ENCODE results near the gene BCO2.
"Not testable (repeated sequence)": the region's sequence is repeated elsewhere in the genome, so short reads cannot be mapped to it uniquely, and the experiment has no call there.

BCO2 gene

GRCh38 chr11:112166562-112166961, 8.8 kb upstream of the BCO2 start:
- no peak for DNase-seq

DNA sequence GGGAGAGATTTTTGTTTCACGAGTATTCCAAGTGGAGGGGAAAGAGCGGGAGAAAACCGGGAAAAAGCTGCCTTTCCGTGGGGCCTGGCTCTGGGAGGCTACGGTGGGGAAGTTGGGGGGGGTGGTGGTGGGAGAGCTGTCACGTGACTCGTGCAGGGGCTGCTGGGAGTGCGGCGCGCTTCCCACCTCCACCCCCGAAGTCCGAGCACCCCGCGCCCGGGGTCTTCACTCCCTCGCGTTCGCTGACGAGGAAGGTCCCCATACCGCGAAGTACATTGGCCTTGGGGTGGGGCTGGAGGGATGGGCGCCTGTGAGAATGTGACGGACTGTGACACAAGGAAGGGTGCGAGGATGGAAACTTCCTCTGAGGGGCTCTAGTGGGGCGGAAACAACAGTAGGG, 8.2 kb upstream of the BCO2 start, which contains the start of gene TEX12:
Gene TEX12, plus strand, starts transcription at position 228 of the 400 bp plus-strand sequence. CDS start 1,897 bp downstream, outside the sequence.
- DNase-seq = no peak

- DNase-seq = no peak
These were observed 2.8 kb upstream of the BCO2 start for GRCh38 chr11:112172362-112172994.

DNA sequence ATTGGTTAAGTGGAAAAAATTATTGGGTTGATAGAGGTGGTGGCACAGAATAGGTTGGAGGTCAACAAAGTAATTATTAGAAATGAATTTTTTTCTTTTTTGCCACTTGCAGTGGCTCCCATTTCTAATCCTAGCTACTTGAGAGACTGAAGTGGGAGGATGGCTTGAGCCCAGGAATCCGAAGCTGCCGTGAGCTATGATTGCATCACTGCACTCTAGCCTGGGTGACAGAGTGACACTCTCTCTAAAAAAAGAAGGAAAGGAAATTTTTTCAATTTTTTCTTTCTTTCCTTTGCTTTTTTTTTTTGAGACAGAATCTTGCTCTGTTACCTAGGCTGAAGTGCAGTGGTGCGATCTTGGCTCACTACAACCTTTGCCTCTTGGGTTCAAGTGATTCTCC, 2.2 kb upstream of the BCO2 start:
- no peak for DNase-seq

DNA sequence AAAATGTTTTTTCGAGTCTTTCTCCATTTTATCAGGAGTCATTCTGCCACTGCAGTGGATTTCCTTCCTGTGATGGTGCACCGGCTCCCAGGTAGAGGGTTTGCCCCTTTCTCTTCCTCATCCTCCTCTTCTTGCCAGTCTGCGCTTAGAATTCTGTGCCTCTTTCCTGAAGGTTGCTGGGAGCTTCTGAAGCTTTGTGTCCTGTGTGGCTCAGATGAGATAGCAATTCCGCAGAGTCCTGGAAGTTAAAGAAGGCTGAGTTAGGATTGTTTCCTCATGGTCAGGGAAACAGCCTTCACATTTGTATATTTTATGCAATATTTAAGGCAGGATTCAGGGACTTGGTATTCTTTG, 264 bp downstream of the BCO2 start:
- DNase-seq = no peak

DNA sequence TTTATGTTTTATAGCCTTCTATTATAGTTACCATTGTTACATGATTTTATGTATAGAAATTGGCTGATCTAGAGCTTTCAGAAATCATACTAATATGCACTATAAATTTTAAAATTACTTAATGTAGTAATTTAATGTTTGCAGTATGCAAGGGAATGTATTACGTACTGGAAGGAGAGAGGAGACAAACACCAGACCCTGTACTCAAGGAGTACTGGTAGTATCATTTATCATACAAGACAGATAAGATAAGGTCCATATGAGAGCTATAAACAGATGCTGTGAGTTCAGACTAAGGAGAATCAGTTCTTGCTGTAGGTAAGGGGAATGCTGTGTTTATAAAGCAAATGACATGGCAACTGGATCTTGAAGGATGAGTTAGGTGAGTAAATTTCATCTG, 765 bp downstream of the BCO2 start:
- no peak for DNase-seq

GRCh38 chr11:112177589-112177988, 2.3 kb downstream of the BCO2 start:
- peak; percentile 51 for DNase-seq

- no peak for DNase-seq
These were observed 3.1 kb downstream of the BCO2 start for GRCh38 chr11:112178428-112178827.

- peak; percentile 46 for DNase-seq
These were observed 3.6 kb downstream of the BCO2 start for GRCh38 chr11:112178936-112179335.

DNA sequence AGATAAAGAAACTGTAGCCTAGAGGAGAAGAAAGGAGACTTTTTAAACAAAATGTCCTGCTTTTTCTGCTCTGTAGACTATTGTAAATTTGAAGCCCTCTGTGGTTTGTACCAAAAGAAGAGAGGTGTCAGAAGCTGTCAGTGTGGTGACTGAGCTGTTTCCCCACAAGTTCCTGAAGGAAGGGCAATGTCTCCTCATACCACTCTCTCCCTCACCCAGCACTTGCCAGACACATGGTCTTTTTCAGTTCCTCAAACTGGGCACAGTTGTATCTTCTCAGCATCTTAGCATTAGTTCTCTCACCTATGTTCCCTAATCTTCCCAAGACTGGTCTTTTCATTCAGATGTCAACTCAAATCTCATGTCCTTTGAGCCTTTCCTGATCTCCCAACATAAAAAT, 4.3 kb downstream of the BCO2 start:
- DNase-seq = peak; percentile 75

DNA sequence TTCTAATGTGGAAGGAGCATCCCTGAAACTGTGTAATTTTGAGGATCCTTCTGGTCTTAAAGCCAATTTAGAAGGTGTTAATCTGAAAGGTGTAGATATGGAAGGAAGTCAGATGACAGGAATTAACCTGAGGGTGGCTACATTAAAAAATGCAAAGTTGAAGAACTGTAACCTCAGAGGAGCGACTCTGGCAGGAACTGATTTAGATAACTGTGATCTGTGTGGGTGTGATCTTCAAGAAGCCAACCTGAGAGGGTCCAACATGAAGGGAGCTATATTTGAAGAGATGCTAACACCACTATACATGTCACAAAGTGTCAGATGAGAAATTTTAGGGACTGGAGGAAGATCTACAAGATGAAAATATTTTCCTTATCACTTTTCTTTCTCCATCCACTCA, 7.6 kb downstream of the BCO2 start:
- DNase-seq = no peak

DNA sequence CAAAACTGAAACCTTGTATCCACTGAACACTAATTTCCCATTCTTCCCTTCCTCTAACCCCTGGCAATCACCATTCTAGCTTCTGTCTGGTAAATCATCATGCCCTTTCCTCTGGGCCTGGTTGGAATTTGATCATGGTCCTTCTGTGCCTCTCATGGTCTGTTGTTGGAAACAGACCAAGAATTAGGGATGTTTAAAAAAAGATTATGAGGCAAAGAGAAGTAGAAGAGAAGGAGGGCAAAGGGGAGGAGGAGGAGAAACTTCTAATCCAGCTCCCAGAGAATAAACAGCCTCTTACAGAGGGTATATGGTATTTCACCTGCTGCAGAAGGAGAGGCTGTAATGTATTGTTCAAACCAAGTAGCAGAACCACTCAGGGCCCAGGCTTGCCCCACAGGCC, 10.6 kb downstream of the BCO2 start:
- no peak for DNase-seq

- no peak for DNase-seq
These were observed 11.0 kb downstream of the BCO2 start for GRCh38 chr11:112186304-112186703.

- DNase-seq = not testable (repeated sequence)
These were observed 19.8 kb downstream of the BCO2 start for GRCh38 chr11:112195113-112195512.

- DNase-seq = no peak
These were observed 20.6 kb downstream of the BCO2 start for GRCh38 chr11:112195951-112196351.

DNA sequence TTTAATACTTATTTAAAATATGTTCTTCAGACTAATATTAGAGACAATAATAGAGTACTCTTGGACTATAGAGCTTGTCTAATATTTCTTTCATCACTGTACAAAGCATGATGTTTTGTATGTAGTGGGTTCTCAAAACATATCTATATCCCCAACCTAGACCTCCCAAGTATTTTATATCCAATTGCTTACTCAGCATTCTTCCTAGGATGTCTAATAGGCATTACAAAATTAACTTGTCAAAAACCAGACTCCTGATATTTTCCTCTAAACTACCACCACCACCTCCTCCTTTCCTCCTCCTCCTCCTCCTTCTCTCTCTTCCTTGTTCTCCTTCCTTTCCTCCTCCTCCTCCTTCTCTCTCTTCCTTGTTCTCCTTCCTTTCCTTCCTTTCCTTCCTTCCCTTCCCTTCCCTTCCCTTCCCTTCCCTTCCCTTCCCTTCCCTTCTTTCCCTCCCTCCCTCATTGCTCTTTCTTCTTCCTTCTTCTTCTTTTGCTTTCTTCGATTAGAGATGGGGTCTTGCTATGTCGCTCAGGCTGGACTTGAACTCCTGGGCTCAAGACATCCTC, 21.3 kb downstream of the BCO2 start:
- DNase-seq = no peak

- DNase-seq = not testable (repeated sequence)
These were observed 23.8 kb downstream of the BCO2 start for GRCh38 chr11:112199101-112199500.

DNA sequence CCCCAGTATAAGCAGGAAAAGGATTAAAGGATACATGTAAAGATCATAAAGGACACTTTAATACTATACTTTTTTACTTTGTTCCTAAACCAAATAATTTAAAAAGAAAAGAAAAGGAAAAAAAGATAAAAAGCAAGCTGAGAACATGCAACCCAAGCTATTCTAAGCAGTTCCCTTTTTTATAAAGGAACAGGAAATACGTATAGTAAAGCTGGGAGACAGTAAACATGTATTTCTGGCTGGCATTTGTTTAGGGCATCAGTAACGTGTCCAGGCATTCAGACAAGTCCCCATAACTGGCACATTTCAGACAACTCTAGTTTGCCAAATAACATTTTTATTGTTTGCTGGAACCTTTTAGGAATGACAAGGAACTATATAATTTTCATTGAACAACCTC, 24.9 kb downstream of the BCO2 start:
- DNase-seq = peak; percentile 52

- DNase-seq = no peak
These were observed 30.8 kb downstream of the BCO2 start for GRCh38 chr11:112206071-112206470.

GRCh38 chr11:112210890-112211289, 35.6 kb downstream of the BCO2 start:
- DNase-seq = no peak

- DNase-seq = no peak
These were observed 36.2 kb downstream of the BCO2 start for GRCh38 chr11:112211536-112211935.

DNA sequence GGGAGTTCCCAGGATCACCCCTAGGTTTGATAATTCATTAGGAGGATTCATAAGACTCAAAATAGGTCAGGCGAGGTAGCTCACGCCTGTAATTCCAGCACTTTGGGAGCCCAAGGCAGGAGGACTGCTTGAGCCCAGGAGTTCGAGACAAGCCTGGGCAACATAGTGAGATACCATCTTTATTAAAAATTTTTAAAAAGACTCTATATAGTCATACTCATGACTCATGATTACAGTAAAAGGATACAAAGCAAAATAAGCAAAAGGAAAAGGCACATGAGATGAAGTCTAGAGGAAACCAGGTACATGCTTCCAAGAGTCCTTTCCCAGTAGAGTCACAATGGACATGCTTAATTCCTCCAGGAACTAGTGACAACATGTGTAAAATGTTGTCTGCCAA, 37.0 kb downstream of the BCO2 start:
- DNase-seq = no peak

- DNase-seq = peak; percentile 22
These were observed 37.4 kb downstream of the BCO2 start for GRCh38 chr11:112212710-112213109.

DNA sequence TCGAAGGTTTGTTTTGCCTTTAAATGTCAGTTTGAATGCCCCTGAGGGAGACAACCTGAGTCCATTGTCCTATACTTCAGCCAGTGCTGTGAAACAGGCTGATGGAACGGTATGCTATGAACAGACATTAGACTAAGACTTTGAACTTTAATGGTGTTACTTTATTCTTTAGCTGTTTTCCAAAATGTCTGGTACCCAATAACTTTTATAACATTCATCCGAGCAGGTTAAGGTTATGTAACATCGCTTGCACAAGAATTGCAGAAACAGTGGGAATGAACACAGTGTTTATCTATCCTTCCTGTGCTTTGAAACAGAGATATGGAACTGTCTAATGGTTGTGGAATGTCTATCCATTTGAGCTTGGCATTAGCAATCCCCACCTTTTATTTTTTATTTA, 38.4 kb downstream of the BCO2 start:
- DNase-seq = no peak

DNA sequence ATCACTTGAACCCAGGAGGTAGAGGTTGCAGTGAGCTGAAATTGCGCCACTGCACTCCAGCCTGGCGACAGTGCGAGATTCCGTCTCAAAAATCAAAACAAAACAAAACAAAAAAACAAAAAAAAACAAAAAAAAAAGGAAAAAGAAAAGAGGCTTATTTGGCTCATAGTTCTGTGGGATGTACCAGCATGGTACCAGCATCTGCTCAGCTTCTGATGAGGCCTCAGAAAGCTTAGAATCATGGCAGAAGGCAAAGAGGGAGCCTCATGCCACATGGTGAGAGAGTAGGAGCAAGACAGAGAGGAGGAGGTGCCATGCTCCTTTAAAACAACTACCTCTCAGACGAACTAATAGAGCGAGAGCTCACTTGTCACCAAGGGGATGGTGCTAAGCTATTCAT, 40.3 kb downstream of the BCO2 start:
- no peak for DNase-seq

Data from hematopoietic multipotent progenitor cell treated with erythropoietin and hydrocortisone succinate and interleukin-3 and kit ligand, for 4 days (in vitro differentiated cells).